ENCODE data around the gene COPRS. TPM values are rescaled to one million over a fixed set of nuclear protein-coding genes. Genes with fewer than 3 reads are reported as not detected.

COPRS gene
- total and polyA plus RNA-seq, 2 donors (not counting 1 experiment from before 2014, with no cell fraction given): 12.6 to 17.1 TPM

DNA sequence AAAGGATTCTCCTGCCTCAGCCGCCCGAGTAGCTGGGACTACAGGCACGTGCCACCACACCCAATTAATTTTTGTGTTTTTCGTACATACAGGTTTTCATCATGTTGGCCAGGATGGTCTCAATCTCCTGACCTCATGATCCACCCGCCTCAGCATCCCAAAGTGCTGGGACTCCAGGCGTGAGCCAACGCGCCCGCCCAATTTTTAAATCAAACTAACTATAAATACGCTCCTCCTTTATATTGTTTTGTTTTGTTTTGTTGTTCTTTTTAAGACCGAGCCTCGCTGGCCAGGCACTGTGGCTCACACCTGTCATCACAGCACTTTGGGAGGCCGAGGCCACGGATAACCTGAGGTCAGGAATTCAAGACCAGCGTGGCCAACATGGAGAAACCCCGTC, 44.4 kb upstream of the COPRS start:
- WGBS (ENCODE audit: insufficient coverage): 100% methylated on average over 4 of the region's 16 CpGs
- CTCF ChIA-PET: interaction anchor here (0.8 to 3.2 kb wide), 4 partner anchors 14 to 379 kb away, joined by 3 to 53 read pairs (median 10); no protein-coding TSS in a partner anchor
- POLR2A ChIA-PET: interaction anchor here (0.6 kb wide), 1 partner anchor 1183 kb away, joined by 8 read pairs; no protein-coding TSS in a partner anchor

DNA sequence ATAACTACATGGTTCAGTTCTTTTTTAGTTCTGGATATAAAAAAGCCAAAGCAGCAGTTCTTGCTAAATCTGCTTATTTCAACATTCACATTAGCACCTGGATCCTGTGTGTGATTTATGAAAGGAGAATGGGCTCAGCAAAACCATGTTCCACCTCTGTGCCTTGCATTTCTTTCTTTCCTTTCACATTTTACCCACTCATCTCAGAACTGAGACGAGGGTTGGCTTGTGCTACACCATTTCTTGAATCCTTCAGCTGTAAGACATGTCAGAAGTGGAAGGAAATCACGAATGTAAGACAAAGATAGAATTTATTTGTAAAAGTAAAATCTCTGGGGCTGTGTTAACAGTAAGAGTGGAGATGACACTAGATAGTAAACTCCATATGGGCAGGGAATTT, 43.6 kb upstream of the COPRS start:
- H3K27me3 Mint-ChIP-seq: peaks cover 8% of the 10 kb centered on the region
- TF ChIP-seq, protein P1, sequence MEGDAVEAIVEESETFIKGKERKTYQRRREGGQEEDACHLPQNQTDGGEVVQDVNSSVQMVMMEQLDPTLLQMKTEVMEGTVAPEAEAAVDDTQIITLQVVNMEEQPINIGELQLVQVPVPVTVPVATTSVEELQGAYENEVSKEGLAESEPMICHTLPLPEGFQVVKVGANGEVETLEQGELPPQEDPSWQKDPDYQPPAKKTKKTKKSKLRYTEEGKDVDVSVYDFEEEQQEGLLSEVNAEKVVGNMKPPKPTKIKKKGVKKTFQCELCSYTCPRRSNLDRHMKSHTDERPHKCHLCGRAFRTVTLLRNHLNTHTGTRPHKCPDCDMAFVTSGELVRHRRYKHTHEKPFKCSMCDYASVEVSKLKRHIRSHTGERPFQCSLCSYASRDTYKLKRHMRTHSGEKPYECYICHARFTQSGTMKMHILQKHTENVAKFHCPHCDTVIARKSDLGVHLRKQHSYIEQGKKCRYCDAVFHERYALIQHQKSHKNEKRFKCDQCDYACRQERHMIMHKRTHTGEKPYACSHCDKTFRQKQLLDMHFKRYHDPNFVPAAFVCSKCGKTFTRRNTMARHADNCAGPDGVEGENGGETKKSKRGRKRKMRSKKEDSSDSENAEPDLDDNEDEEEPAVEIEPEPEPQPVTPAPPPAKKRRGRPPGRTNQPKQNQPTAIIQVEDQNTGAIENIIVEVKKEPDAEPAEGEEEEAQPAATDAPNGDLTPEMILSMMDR (IDR thresholded peaks at IDR 0.05): no peak
- no peak for TF ChIP-seq EZH2 (IDR thresholded peaks at IDR 0.05; ENCODE audit: borderline replicate concordance, insufficient read depth, low read depth, low read length, poor library complexity, severe bottlenecking)

More for the DNA sequence above, 44.4 kb upstream of the COPRS start:
- H3K4me3 Mint-ChIP-seq: no peak overlapping the region
- TF ChIP-seq EZH2 (IDR thresholded peaks at IDR 0.05; ENCODE audit: borderline replicate concordance, insufficient read depth, low read depth, low read length, poor library complexity, severe bottlenecking): no peak
- TF ChIP-seq, protein P1 (IDR thresholded peaks at IDR 0.05): no peak
- Histone ChIP-seq H3K27ac (ENCODE audit: low read length in 2 of 2) (no peak overlapping the region), H3K9ac (ENCODE audit: low read length) (no peak overlapping the region), H3K4me2 (replicated peaks; ENCODE audit: low read depth, low read length, poor library complexity, severe bottlenecking) (no peak overlapping the region), H3K9me3 (ENCODE audit: control extremely low read depth in 1 of 3, control insufficient read depth in 2 of 3, insufficient read depth in 1 of 3, low read length in 2 of 3) (no peaks in the 10 kb centered on the region), H3K79me2 (ENCODE audit: control insufficient read depth, insufficient read depth, low read length) (peaks cover 31% of the 10 kb centered on the region), H4K20me1 (ENCODE audit: control insufficient read depth, insufficient read depth, low read length, poor library complexity, severe bottlenecking) (peaks cover 18% of the 10 kb centered on the region), H3K4me1 (ENCODE audit: control insufficient read depth in 2 of 2, insufficient read depth in 2 of 2, low read length in 2 of 2) (peaks cover 6 to 10% of the 10 kb centered on the region in 2 donors), H2AFZ (ENCODE audit: insufficient read depth, low read depth, low read length, poor library complexity, severe bottlenecking) (no peak overlapping the region), H3K27me3 (replicated peaks in 1 of 4; ENCODE audit: control extremely low read depth in 1 of 4, control insufficient read depth in 3 of 4, insufficient read depth in 4 of 4, low read length in 3 of 4) (peaks cover 0 to 2% (median 0%) of the 10 kb centered on the region in 4 experiments), H3K36me3 (replicated peaks in 1 of 2; ENCODE audit: control extremely low read depth in 1 of 2, control insufficient read depth in 1 of 2, extremely low read depth in 1 of 2, insufficient read depth in 2 of 2, low read length in 1 of 2) (peaks cover 0 to 11% of the 10 kb centered on the region in 2 experiments), H3K4me3 (ENCODE audit: control extremely low read depth in 1 of 5, extremely low read depth in 1 of 5, insufficient read depth in 1 of 5, low read depth in 2 of 5, low read length in 4 of 5) (no peak overlapping the region)
- no peak overlapping the region for H3K27ac Mint-ChIP-seq
- H3K27me3 Mint-ChIP-seq: peaks cover 8% of the 10 kb centered on the region
- no peak for ATAC-seq (ENCODE audit: low read depth)
- peaks cover 3% of the 10 kb centered on the region for H3K4me1 Mint-ChIP-seq
- H3K9me3 Mint-ChIP-seq (ENCODE audit: insufficient read depth): no peaks in the 10 kb centered on the region
- intact Hi-C loops (cut with micrococcal nuclease): no loop called here
- DNase-seq: no peak

More for the DNA sequence above, 43.6 kb upstream of the COPRS start:
- Histone ChIP-seq H3K9ac (ENCODE audit: low read length) (no peak overlapping the region), H3K79me2 (ENCODE audit: control insufficient read depth, insufficient read depth, low read length) (peaks cover 38% of the 10 kb centered on the region), H2AFZ (ENCODE audit: insufficient read depth, low read depth, low read length, poor library complexity, severe bottlenecking) (peak overlapping the region; percentile 49), H3K4me2 (replicated peaks; ENCODE audit: low read depth, low read length, poor library complexity, severe bottlenecking) (no peak overlapping the region), H4K20me1 (ENCODE audit: control insufficient read depth, insufficient read depth, low read length, poor library complexity, severe bottlenecking) (peaks cover 22% of the 10 kb centered on the region), H3K36me3 (replicated peaks in 1 of 2; ENCODE audit: control extremely low read depth in 1 of 2, control insufficient read depth in 1 of 2, extremely low read depth in 1 of 2, insufficient read depth in 2 of 2, low read length in 1 of 2) (peaks cover 0 to 19% of the 10 kb centered on the region in 2 experiments), H3K27me3 (replicated peaks in 1 of 4; ENCODE audit: control extremely low read depth in 1 of 4, control insufficient read depth in 3 of 4, insufficient read depth in 4 of 4, low read length in 3 of 4) (no peaks in the 10 kb centered on the region), H3K9me3 (ENCODE audit: control extremely low read depth in 1 of 3, control insufficient read depth in 2 of 3, insufficient read depth in 1 of 3, low read length in 2 of 3) (no peaks in the 10 kb centered on the region), H3K4me3 (ENCODE audit: control extremely low read depth in 1 of 5, extremely low read depth in 1 of 5, insufficient read depth in 1 of 5, low read depth in 2 of 5, low read length in 4 of 5) (no peak overlapping the region), H3K4me1 (ENCODE audit: control insufficient read depth in 2 of 2, insufficient read depth in 2 of 2, low read length in 2 of 2) (peaks cover 6 to 10% of the 10 kb centered on the region in 2 donors), H3K27ac (ENCODE audit: low read length in 2 of 2) (no peak overlapping the region)
- Mint-ChIP-seq H3K4me3 (no peak overlapping the region), H3K9me3 (ENCODE audit: insufficient read depth) (no peaks in the 10 kb centered on the region), H3K4me1 (peaks cover 5% of the 10 kb centered on the region), H3K27ac (no peak overlapping the region)
- intact Hi-C loops (cut with micrococcal nuclease): no loop called here
- ATAC-seq (ENCODE audit: low read depth): no peak
- CTCF ChIA-PET: interaction anchor here (0.8 to 3.2 kb wide), 5 partner anchors 13 to 378 kb away, joined by 3 to 53 read pairs (median 4); no protein-coding TSS in a partner anchor
- no peak for DNase-seq
- WGBS (ENCODE audit: insufficient coverage): no CpG with 5 or more reads among the region's 2 CpGs
- POLR2A ChIA-PET: no interaction called here
